MM.1S (cell line): Measurements from ENCODE around the gene OR1L8.

Experiments
- DNase-seq: peaks from one replicate; pipeline ENCODE4 v3.0.0-alpha.2; 2015
- H2AFZ ChIP-seq: fragments of 300-600 bp; sonication (generic); 2 replicates; pipeline ENCODE4 v1.6.0; 2016; ENCODE audit warnings: antibody characterized with exemption, low read length
- H3F3A ChIP-seq: fragments of 300-600 bp; sonication (generic); 2 replicates; pipeline ENCODE4 v1.6.1; 2016; ENCODE audit warnings: mild to moderate bottlenecking, antibody characterized with exemption, low read length, moderate library complexity, mixed read lengths; ENCODE audit not compliant: insufficient read depth
- H3K27ac ChIP-seq: fragments of 300-600 bp; sonication (generic); 2 replicates; pipeline ENCODE4 v1.5.1; 2016; ENCODE audit warnings: mild to moderate bottlenecking, low read length
- H3K27me3 ChIP-seq: fragments of 300-600 bp; sonication (generic); replicated peaks from 2 replicates; pipeline ENCODE4 v1.6.0; 2016; ENCODE audit warnings: low read length; ENCODE audit not compliant: insufficient read depth
- H3K36me3 ChIP-seq: fragments of 300-600 bp; sonication (generic); replicated peaks from 2 replicates; pipeline ENCODE4 v1.6.1; 2016; ENCODE audit warnings: mild to moderate bottlenecking, low read length, mixed read lengths; ENCODE audit not compliant: insufficient read depth
- H3K4me1 ChIP-seq: fragments of 300-600 bp; sonication (generic); 2 replicates; pipeline ENCODE4 v1.6.1; 2016; ENCODE audit warnings: low read length, mixed read lengths
- H3K4me2 ChIP-seq: fragments of 300-600 bp; sonication (generic); 2 replicates; pipeline ENCODE4 v1.6.0; 2016; ENCODE audit warnings: low read depth, low read length
- H3K4me3 ChIP-seq: fragments of 300-600 bp; sonication (generic); 2 replicates; pipeline ENCODE4 v1.5.1; 2016; ENCODE audit warnings: low read length, mixed read lengths
- H3K79me2 ChIP-seq: fragments of 300-600 bp; sonication (generic); 2 replicates; pipeline ENCODE4 v1.6.1; 2016; ENCODE audit warnings: mixed run types, low read length, mixed read lengths
- H3K9ac ChIP-seq: fragments of 300-600 bp; sonication (generic); 2 replicates; pipeline ENCODE4 v1.6.1; 2016; ENCODE audit warnings: low read length, mixed read lengths
- H3K9me2 ChIP-seq: fragments of 300-600 bp; sonication (generic); replicated peaks from 2 replicates; pipeline ENCODE4 v1.6.1; 2016; ENCODE audit warnings: mild to moderate bottlenecking, low read length, mixed read lengths; ENCODE audit not compliant: insufficient read depth
- H3K9me3 ChIP-seq: fragments of 300-600 bp; sonication (generic); replicated peaks from 2 replicates; pipeline ENCODE4 v1.6.1; 2016; ENCODE audit warnings: mild to moderate bottlenecking, low read length, mixed read lengths; ENCODE audit not compliant: insufficient read depth
- H4K20me1 ChIP-seq: fragments of 300-600 bp; sonication (generic); 2 replicates; pipeline ENCODE4 v1.6.1; 2016; ENCODE audit warnings: mild to moderate bottlenecking, low read length, moderate library complexity, mixed read lengths; ENCODE audit not compliant: insufficient read depth
- EZH2 ChIP-seq: fragments of 300-600 bp; sonication (generic); optimal IDR thresholded peaks from 2 replicates; pipeline ENCODE3; 2017; ENCODE audit warnings: low read depth, mild to moderate bottlenecking, antibody characterized with exemption, low read length, mixed read lengths
- EZH2phosphoT487 ChIP-seq: fragments of 300-600 bp; sonication (generic); IDR thresholded peaks from 2 replicates; pipeline ENCODE4 v1.6.1; 2018; ENCODE audit warnings: antibody characterized with exemption, low read length
- TF ChIP-seq, protein P1 (sequence below): fragments of 300-600 bp; sonication (generic); IDR thresholded peaks from 2 replicates; pipeline ENCODE4 v1.5.1; 2016; ENCODE audit warnings: antibody characterized with exemption, low read length, mixed read lengths

The OR1L8 gene

GRCh38 chr9:122579874-122580273 lies 3.3 kb downstream of the OR1L8 start:
- Histone ChIP-seq H3K4me2 (no peak overlapping the region), H3K4me1 (no peaks in the 10 kb centered on the region), H3K9me3 (no peaks in the 10 kb centered on the region), H3K9ac (no peak overlapping the region), H3K27ac (no peak overlapping the region), H3F3A (no peaks in the 10 kb centered on the region), H2AFZ (no peak overlapping the region), H3K4me3 (no peak overlapping the region), H3K9me2 (no peaks in the 10 kb centered on the region), H3K79me2 (no peaks in the 10 kb centered on the region), H3K27me3 (no peaks in the 10 kb centered on the region), H3K36me3 (no peaks in the 10 kb centered on the region), H4K20me1 (no peaks in the 10 kb centered on the region)
- DNase-seq: no peak
- TF ChIP-seq, protein P1, sequence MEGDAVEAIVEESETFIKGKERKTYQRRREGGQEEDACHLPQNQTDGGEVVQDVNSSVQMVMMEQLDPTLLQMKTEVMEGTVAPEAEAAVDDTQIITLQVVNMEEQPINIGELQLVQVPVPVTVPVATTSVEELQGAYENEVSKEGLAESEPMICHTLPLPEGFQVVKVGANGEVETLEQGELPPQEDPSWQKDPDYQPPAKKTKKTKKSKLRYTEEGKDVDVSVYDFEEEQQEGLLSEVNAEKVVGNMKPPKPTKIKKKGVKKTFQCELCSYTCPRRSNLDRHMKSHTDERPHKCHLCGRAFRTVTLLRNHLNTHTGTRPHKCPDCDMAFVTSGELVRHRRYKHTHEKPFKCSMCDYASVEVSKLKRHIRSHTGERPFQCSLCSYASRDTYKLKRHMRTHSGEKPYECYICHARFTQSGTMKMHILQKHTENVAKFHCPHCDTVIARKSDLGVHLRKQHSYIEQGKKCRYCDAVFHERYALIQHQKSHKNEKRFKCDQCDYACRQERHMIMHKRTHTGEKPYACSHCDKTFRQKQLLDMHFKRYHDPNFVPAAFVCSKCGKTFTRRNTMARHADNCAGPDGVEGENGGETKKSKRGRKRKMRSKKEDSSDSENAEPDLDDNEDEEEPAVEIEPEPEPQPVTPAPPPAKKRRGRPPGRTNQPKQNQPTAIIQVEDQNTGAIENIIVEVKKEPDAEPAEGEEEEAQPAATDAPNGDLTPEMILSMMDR: no peak
- TF ChIP-seq EZH2phosphoT487: no peak
- no peak for TF ChIP-seq EZH2

DNA sequence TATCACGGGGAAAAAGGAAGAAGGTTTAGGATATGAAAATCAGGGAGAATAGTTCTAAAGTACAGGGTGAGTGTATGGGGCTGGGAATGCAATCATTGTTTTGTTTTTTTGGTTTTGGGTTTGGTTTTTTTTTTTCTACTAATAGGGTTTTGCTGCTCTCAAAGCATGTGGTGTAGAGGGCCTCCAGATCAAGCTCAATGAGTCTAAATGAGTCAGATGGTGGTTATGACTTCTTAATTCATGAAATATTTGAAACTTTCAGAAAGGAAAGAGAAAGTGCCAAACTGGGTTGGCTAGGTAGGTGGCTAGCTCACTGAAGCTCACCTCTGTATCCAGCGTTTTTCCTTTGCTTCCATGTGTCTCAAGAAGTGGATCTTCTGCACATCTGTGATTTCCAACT lies 10.7 kb downstream of the OR1L8 start:
- TF ChIP-seq, protein P1: no peak
- TF ChIP-seq EZH2phosphoT487 (no peak), EZH2 (no peak)
- Histone ChIP-seq H3F3A (no peaks in the 10 kb centered on the region), H2AFZ (no peak overlapping the region), H4K20me1 (no peaks in the 10 kb centered on the region), H3K36me3 (no peaks in the 10 kb centered on the region), H3K9me2 (no peaks in the 10 kb centered on the region), H3K4me3 (no peak overlapping the region), H3K4me2 (no peak overlapping the region; the same call in 1 of the 2 replicates), H3K27ac (no peak overlapping the region), H3K4me1 (no peaks in the 10 kb centered on the region), H3K9ac (no peak overlapping the region), H3K79me2 (no peaks in the 10 kb centered on the region), H3K9me3 (no peaks in the 10 kb centered on the region), H3K27me3 (no peaks in the 10 kb centered on the region)
- peak; percentile 29 for DNase-seq

DNA sequence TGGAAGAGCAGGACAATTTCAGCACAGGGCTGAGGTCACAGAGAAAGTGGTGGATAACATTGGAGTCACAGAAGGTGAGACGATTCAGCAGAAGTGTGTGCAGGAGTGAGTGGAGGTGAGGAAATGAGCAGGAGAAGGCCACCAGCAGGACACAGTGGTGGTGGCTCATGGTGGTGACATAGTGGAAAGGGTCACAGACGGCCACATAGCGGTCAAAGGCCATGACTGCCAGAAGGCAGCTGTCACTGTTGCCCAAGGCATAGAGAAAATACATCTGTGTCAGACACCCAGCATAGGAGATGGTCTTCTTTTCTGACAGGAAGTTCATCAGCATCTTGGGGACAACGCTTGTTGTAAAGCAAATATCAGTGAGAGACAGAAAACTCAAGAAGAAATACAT lies 15.3 kb downstream of the OR1L8 start:
- Histone ChIP-seq H4K20me1 (no peaks in the 10 kb centered on the region), H3K9ac (no peak overlapping the region), H3K4me3 (no peak overlapping the region), H3F3A (no peaks in the 10 kb centered on the region), H3K9me3 (no peaks in the 10 kb centered on the region), H3K36me3 (no peaks in the 10 kb centered on the region), H3K4me2 (no peak overlapping the region), H3K9me2 (no peaks in the 10 kb centered on the region), H3K79me2 (no peaks in the 10 kb centered on the region), H3K27ac (no peak overlapping the region), H3K27me3 (no peaks in the 10 kb centered on the region), H2AFZ (no peak overlapping the region), H3K4me1 (no peaks in the 10 kb centered on the region)
- TF ChIP-seq EZH2: no peak
- TF ChIP-seq EZH2phosphoT487: no peak
- TF ChIP-seq, protein P1: no peak
- no peak for DNase-seq
